Activated CD4-positive, alpha-beta T cell treated with anti-CD3 and anti-CD28 coated beads for 48 hours (primary cell): ENCODE results near the gene APEH.
"Not testable (repeated sequence)": the region's sequence is repeated elsewhere in the genome, so short reads cannot be mapped to it uniquely, and the experiment has no call there.

Source experiments
- DNase-seq: peaks from one replicate; pipeline ENCODE4 v3.0.0-alpha.2; 2020

The APEH gene

DNA sequence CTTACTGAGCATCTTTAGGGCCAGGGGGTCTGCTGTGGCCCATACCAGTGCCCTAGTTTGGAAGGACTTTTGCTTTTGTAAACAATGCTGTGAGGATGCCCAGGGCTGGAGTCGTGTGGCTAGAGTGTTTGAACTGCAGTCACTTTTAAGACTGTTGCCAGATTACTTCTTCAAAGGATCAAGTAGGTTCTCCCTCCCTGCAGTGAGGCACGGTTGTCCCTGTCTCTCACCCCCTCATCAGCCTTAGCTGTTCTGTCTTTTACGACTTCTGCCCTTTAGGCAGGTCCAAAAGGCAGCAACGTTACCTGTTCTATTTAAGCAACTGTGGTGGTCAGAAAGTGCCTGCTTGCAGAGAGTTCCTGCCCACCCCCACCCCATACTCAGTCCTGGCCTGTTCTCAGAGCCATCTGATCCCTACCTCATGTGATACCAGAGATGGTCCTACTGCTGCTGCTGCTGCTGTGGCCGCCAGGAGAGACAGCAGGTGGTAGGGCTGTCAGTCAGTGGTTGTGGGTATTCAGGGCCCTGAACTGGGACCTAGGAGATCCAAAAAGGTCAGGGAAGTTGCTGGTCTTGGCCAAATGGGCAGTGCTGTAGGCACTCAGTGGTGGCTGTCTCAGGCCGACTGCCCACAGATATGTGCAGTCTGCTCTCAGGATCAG lies 20.4 kb downstream of the APEH start:
- not testable (repeated sequence) for DNase-seq

DNA sequence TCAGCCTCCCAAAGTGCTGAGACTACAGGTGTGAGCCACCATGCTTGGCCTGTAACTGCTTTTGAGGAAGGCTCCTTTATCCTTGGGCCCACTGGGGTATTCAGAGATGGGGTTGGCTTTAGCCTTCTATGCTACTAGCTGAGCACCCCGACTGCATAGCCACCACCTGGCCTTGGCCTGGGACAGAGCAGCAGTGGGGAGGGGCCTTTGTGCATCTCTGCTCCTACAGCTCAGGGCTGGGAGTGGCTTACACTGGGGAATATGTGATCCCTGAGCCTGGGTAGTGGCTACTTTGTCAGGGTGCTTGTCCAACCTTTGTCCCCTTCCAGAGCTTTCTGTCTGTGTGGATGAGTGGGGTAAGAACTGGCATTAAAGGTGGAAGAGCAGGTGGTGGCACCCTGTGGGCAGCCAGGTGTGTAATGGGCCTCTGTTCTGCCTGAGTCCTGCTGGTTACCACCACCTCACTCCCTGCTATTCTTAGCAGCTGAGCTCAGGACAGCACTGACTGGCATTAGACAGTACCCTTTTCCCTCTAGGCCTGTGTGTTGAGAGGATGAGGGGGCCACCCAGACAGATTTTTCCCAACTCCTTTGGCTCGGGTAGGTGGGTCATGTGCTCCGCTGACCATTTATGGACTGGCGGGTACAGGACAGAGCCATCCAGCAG lies 21.3 kb downstream of the APEH start:
- DNase-seq = not testable (repeated sequence)

DNA sequence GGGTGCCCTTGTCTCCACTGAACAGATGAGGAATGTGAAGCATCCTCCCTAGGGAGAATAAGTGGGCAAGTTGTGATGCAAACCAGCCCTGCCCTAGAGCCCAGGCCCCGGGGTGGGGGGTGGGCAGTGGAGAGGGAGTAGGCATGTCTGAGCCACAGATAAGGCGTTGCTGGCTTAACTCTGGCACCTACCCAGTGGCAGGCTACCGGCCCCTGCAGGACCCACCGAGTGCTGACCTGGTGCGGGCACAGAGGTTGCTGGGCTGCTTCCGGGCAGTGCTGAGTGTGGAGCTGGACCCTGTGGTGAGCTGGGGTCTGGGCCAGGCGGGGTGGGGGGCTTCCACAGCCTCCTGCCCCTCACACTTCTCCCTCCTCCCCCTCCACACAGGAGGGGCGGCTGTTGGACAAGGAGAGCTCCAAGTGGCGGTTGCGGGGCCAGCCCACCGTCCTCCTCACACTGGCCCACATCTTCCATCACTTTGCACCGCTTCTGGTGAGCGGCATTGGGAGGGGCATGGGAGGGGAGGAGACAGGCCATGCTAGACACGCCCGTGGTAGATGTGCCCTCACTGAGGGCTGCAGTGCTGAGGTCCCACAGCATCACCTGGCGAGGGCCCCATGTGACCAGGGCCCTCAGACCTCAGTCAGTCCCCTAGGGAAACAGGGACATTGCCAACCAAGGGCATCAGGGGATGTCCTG lies 25.3 kb downstream of the APEH start:
- no peak for DNase-seq

DNA sequence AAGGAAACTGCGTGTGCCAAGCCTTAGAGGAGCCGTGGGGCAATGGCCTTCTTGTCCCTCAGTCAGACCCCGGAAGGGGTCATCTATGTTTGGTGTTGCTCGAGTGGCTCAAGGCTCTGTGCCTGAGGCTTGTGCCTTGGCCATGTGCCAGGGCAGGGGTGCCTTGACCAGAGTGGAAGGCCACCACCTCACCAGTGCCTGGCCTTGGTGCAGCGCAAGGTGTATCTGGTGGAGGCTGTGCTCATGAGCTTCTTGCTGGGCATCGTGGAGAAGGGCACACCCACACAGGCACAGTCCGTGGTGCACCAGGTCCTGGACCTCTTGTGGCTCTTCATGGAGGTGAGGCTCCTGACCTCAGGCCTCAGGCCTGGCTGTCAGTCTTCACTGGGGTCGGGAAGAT lies 25.9 kb downstream of the APEH start:
- DNase-seq = no peak

DNA sequence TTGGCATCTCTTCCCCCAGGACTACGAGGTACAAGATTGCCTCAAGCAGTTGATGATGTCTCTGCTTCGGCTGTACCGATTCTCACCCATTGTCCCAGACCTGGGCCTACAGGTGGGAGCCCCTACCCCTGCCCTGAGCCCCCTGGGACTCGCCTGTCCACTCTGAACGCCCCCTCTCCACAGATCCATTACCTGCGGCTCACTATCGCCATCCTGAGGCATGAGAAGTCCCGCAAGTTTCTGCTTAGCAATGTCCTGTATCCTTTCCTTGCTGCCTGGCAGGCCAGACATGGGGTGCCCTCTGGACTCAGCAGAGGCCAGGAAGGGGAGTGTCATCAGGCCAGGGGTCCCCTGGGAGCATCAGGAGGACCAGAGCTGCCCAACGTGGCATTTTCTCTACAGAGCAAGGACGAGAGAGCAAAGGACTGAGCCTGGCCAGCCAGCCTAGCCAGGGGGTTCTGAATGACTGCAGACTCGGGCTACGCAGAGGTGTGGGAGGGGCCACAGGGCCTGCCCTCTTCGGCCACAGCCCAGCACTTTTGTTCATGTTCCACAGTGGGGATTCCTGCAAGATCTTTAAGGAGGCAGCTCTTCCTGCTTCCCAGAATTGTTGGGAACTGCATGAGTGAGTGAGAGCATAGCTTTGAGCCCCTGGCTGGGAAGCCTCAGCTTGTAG lies 26.4 kb downstream of the APEH start:
- no peak for DNase-seq

DNA sequence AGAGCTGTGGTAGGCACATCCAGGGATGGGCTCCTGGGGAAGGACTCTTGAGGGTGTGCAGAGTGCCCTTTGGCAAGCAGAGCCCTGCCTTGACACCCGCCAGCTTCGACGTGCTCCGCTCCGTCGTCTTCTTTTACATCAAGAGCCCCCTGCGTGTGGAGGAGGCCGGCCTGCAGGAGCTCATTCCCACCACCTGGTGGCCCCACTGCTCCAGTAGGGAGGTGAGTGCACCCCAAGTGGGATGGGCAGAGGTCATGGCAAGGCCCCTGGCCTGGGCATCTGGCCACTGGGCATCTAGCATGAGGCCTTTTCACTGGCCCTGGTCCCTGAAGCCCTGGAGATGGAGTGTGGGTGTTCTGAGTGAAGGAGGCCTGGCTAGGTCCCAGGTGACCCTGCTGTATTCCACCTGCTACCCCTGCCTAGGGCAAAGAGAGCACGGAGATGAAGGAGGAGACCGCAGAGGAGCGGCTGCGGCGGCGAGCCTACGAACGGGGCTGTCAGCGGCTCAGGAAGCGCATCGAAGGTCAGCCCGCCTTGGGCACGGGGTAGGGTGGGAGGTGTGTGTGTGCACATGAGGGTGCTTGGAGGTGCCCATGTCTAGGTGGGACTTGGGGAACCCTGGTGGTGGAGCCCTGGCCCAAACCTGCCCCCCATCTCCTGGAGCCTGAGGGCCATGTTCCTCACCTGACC lies 27.4 kb downstream of the APEH start:
- DNase-seq = no peak

DNA sequence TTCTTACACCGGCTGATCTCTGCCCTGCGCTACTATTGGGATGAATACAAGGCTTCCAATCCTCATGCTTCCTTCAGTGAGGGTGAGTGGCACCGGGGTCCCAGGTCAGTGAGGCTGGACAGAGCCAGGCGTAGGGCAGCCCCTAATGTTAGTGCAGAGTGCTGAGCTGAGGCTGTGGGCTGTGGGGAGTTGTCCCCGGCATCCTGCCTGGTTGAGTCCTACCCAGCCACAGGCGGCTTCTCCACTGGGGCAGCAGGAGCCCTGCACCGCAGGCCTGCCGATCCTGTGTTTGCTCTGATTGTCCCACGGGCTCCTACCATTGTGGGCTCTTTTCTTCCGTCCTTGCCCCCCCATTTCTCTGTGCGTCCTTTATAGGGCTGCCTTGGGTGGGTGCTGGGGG lies 28.5 kb downstream of the APEH start:
- DNase-seq = no peak

DNA sequence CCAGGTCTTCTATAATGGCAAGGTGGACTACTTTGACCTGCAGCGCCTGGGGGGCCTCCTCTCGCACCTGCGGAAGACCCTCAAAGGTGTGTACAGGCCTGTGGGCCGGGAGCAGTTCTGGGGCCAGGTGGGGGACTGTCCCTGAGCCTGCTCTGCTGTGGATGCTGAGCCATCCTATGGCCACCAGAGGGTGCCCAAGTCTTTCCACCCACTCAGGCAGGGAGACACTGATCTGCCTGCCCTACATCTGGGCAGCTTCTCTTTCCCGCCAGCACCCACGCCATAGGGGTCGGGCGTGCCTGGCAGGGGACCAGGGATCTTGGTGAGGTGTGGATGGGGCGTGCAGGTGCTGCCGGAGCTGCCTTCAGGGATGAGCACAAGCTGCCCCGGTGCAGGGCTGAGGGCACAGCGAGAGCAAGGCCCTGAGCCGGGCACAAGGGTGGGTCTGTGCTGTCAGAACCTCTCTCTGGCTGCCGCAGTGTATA lies 29.3 kb downstream of the APEH start:
- DNase-seq = peak; percentile 74

DNA sequence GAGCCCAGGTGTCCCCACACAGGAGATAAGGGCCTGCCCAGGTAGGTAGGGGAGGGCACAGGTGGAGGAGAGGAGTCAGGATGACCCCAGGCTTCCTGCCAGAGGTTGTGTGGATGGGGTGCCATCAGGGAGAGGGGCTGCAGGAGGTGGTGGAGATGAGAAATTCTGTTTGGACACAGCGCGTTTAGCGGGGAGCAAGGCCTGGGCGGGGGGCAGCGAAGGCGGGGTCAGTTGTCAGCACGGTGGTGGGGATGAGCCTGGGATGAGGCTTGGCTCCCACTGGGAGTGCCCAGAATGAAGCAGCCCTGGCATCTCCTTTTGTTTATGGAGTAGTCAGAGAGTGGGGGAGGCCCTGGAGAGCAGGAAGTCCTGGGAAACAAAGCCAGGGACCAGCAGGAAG lies 29.8 kb downstream of the APEH start:
- DNase-seq = no peak

DNA sequence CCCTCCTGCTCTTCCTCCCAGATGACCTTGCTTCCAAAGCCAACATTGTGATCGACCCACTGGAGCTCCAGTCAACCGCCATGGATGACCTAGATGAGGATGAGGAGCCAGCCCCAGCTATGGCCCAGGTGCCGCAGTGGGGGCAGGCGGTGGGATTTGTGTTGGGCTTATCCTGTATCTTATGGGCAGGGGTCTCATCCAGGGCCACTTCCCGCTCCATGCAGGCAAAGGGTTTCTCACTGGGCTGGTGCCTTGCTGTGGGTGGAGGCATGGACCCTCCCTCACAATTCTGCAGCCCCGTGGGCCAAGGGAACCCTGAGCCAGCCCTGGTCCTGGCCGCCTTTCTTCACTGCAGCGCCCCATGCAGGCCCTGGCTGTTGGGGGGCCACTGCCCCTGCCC lies 30.5 kb downstream of the APEH start:
- no peak for DNase-seq

DNA sequence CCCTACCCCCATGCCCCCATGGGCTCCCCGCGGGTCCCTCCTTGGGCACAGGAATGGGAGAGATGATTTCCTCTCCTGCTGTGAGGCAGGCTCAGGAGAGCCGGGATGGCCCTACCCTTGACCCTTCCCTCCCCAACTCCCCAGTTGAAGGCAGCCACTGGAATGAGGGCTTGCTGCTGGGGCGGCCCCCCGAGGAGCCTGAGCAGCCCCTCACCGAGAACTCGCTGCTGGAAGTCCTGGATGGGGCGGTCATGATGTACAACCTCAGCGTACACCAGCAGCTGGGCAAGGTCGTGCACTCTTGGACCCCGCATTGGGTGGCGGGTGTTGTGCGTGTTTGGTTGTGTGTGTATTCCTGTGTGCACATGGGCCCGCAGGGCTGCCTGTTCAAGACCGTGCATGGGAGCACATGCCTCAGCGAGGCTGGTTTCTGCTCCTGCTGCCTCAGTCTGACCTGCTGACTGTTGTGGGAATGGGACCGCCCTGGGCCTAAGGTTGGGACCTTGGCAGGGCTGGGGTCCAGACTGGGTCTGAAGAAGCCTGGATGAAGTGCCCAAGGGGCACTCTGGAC lies 31.3 kb downstream of the APEH start:
- DNase-seq = no peak

DNA sequence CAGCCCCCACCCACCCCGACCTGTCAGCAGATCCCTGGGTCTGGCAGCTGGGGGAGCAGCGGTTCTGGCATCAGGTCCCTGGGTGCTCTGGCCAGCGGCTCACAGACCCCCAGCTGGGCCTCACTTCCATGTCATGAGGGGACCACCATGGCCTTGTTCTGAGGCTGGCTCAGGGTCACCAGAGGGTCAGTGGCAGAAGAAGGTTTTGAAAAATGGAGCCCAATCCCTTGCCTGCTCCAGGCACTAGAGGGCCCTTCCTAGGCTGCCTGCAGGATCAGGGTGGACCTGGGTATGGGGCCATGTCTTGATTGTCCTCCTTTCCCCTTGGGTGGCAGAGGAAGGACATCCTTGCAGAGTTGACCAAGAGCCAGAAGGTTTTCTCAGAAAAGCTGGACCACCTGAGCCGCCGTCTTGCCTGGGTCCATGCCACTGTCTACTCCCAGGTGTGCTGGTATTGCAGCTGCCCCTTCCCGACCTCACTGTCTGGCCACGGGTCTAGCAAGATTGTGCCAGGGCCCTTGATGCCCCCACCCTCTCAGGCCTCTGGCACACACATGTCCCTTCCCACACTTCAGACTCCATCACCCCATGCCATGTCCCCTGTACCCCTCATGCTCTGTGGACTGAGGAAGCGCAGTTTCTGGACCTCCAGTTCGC lies 32.4 kb downstream of the APEH start:
- no peak for DNase-seq

DNA sequence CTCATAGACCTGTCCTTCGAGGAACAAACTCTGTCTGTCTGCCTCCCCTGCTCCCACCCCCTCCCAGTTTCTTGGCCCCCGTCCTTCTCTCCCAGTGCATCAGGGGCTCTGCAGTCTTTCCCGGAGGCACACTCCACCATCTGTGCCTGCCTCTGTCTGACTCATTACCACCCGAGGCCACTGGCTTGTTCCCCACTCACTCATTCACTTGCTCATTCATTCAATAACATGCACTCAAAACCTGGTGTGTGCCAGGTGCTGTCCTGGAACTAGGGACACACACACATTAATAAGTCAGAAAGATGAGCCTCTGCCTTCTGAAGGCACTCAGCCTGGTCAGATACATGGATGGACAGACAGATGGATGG lies 32.9 kb downstream of the APEH start:
- DNase-seq = no peak

DNA sequence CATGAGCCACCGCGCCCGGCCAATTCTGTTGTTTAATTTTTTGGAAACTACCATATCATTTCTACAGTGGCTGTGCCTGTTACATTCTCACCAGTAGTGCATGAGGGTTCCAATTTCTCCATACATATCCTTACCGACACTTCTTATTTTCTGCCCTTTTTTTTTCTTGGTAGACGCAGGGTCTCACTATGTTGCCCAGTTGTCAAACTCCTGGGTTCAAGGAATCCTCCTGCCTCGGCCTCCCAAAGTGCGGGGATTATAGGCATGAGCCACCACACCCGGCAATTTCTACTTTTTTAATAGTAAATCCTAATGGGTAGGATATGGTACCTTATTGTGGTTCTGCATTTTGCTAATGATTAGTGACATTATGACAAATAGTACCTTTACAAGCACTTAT lies 35.7 kb downstream of the APEH start:
- no peak for DNase-seq

DNA sequence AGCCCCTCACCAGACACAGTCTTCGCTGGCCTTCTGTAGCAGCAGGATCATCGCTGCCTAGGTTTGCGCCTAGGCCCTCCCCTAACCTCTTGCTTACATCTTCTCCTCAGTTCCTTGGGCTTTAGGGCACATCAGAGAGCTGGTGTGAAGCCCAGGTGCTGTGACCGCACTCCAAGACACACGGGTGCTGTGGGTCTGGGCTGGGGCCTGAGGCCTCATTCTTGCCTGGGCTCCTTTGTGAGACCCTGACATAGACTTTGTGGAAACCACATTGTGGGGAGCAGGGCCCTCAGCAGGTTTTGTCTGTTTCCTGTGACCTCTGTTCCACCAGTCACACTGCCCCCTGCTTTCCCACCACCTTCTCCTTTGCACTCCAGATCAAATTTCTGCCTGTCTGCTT lies 37.3 kb downstream of the APEH start:
- DNase-seq = no peak

DNA sequence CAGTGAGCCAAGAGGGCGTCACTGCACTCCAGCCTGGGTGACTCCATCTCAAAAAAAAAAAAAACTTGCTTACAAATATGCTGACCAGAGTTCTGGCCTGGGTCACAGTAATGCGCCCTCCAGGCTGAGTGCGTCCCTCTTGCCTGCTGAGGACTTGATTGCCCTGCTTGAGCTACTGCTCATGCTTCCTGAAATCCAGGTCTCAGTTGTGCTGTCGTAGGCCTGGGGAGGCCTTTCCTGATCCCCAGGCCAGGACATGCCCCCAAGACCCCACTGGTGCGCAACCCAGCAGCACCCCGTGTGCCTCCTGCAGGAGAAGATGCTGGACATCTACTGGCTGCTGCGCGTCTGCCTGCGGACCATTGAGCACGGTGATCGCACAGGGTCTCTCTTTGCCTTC lies 38.0 kb downstream of the APEH start:
- no peak for DNase-seq

DNA sequence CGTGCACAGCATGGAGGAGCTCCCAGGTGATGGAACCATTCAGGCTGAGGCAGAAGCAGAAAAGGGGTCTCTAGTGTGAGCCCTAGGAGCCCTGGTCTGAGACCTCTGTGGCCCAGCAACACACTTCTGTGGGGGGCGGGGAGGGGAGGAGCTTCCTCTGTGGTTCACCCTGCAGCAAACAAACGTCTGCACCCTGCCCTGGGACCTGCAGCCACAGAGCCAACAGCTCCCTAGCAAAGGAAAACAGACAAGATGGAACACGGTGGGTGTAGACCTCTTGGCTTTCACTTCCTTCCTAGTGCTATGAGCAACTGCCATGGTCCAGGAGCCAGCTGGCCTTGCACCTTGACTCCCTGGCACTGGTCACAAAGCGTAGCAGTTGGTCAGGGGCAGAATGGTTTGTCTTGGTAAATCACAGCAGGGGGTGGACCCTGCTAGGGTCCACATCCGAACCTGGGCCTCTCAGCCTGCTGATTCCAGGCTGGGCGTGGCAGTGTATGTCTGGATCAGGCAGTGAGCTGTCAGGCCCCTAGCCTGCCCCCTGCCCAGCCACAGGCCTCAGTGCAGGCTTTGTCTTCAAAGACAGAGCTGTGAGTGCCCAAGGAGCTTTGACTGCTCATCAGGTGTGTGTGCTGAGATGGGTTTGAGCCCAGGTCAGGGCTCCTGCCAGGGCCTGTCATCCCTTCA lies 38.6 kb downstream of the APEH start:
- no peak for DNase-seq

DNA sequence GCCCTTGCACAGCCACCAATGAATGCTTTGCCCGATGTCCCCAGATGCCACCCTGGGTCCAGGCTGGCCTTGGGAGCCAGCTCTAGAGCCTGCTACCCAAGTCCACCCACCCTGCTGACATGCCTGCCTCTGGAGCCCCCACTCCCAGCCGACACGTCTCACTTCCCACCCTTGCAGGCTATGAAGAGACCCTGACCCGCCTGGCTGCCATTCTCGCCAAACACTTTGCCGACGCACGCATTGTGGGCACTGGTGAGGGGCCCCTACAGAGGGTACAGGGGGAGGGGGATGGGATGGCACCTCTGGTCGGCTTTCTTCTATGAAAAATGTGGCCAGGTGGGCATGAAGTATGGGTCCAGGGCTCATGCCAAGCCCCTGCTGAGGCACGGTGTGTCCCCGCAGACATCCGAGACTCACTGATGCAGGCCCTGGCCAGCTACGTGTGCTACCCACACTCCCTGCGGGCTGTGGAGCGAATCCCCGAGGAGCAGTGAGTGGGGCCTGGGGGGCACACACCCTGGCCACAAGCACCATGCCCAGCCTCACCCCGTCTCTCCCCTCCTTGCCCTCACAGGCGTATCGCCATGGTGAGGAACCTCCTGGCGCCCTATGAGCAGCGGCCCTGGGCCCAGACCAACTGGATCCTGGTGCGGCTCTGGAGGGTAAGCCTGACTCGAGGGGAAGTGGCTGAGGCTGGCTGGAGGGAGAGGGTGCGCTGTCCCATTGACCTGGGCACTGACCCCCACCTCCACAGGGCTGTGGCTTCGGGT lies 39.4 kb downstream of the APEH start:
- DNase-seq = no peak

DNA sequence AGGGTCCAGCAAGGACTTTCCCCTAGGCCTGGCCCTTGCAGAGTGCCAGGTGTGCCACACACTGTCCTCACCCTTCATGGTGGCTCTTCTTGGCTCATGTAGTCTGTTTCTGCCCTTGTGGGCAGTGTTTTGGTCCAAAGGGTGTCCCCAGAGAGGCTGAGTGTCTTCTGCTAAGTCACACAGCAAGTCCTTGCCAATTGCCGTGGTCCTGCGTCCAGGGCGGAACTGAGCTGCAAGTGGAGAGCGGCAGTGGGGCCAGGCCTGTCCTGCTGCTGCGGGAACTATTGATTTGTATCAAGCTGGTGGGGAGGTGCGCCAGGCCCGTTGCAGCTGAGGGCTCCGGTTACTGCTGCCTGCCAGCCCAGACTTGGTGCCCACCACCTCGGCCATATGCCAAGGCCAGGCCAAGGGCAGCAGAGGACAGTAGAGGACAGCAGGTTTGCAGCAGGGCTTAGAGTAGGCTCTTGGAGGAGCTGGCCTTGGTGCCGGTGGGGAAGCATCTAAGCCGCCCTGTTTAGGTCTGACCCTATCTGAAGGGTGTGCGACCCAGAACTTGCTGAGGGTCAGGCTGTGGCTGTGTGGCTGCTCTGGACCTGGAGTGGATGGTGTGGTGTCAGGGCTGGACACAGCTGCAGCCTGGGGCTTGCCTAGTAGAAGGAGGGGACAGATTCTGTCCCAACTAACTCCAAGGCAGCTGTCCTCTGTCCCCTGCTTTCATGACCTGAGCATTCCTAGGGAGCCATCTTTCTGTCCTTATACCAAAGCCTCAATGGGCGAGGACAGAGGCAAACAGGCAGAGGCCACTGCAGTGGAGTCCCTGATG lies 40.8 kb downstream of the APEH start:
- no peak for DNase-seq

DNA sequence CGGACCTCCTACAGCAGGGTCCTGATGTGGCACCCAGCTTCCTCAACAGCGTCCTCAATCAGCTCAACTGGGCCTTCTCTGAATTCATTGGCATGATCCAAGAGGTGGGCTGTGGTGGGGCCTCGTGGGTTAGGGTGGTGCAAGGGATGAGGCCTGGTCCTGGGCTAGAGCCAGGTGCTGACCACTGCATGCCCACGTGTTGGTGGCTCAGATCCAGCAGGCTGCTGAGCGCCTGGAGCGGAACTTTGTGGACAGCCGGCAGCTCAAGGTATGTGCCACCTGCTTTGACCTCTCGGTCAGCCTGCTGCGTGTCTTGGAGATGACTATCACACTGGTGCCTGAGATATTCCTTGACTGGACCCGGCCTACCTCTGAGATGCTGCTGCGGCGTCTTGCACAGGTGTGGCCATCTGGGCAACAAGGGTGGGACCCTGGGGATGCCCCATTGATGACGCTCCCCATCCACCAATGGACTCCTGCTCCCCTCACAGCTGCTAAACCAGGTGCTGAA lies 41.5 kb downstream of the APEH start:
- DNase-seq = no peak
